Calu3 (cell line): Measurements from ENCODE around the gene FGF18. TPM values are rescaled to one million over a fixed set of nuclear protein-coding genes. Genes with fewer than 3 reads are reported as not detected.

ENCODE experiments used
- BruUV-seq: library from RNA; stranded (reverse); fragments of 400-500 nt; replicated peaks from 2 replicates; lab custom pipeline; 2021; lab: Mats Ljungman, UMichigan
- CTCF ChIA-PET: fragments of 300-600 bp; sonication (Branson Sonifier 250); formaldehyde crosslinking; loops from one replicate; lab custom pipeline; 2022; ENCODE audit warnings: antibody characterized with exemption; lab: Charles Lee
- DNase-seq: peaks from one replicate; pipeline ENCODE4 v3.0.0; 2022
- H3K27ac Mint-ChIP-seq: one replicate; pipeline ENCODE4 v1.8.0; 2022; ENCODE audit warnings: mixed read lengths; ENCODE audit not compliant: unreplicated experiment
- H3K27me3 Mint-ChIP-seq: one replicate; pipeline ENCODE4 v1.8.0; 2022; ENCODE audit warnings: mixed read lengths; ENCODE audit not compliant: unreplicated experiment
- H3K36me3 Mint-ChIP-seq: one replicate; pipeline ENCODE4 v1.8.0; 2022; ENCODE audit warnings: mild to moderate bottlenecking, moderate library complexity, mixed read lengths; ENCODE audit not compliant: insufficient read depth, unreplicated experiment
- H3K4me1 Mint-ChIP-seq: one replicate; pipeline ENCODE4 v1.8.0; 2022; ENCODE audit warnings: mild to moderate bottlenecking, low read depth, mixed read lengths; ENCODE audit not compliant: unreplicated experiment
- H3K4me3 Mint-ChIP-seq: one replicate; pipeline ENCODE4 v1.8.0; 2022; ENCODE audit warnings: mild to moderate bottlenecking, low read depth, moderate library complexity, mixed read lengths; ENCODE audit not compliant: unreplicated experiment
- H3K9me3 Mint-ChIP-seq: one replicate; pipeline ENCODE4 v1.8.0; 2022; ENCODE audit warnings: low read depth, mixed read lengths; ENCODE audit not compliant: unreplicated experiment
- CTCF ChIP-seq: fragments of 200-600 bp; IDR thresholded peaks from one replicate; pipeline ENCODE4 v1.8.0; 2022; ENCODE audit warnings: antibody characterized with exemption; ENCODE audit not compliant: unreplicated experiment
- intact Hi-C: fragments of 100-400 bp; cut with micrococcal nuclease; formaldehyde crosslinking; loops from one replicate; pipeline ENCODE4 v1.10.0; 2022; ENCODE audit not compliant: unreplicated experiment
- total RNA-seq: library from RNA; stranded (reverse); gene quantifications from 2 replicates; pipeline ENCODE4 v1.2.3, GENCODE V29; 2022

FGF18 gene
- total RNA-seq, 1 experiment from 2014 or later: 0.76 TPM

- Mint-ChIP-seq H3K4me1 (peaks cover 38% of the 10 kb centered on the region), H3K36me3 (peaks cover 59% of the 10 kb centered on the region), H3K4me3 (peak within 1 kb of the TSS; percentile 90), H3K9me3 (no peaks in the 10 kb centered on the region), H3K27me3 (peaks cover 11% of the 10 kb centered on the region), H3K27ac (peak within 1 kb of the TSS; percentile 95)
- peak; percentile 99 for DNase-seq
- CTCF ChIA-PET: interaction anchor here (0.7 to 1.2 kb wide), 3 partner anchors 39 to 1500 kb away, joined by 3 to 4 read pairs (median 3); no protein-coding TSS in a partner anchor
- BruUV-seq: no TSS peak
- no peak for TF ChIP-seq CTCF
- intact Hi-C loops: loop anchor here (5.0 kb wide), 1 partner anchor 605 kb away; the partner anchor contains the start of gene GABRP
Measured at GRCh38 chr5:171387345-171387969, 32.0 kb upstream of the FGF18 start, which contains the start of gene NPM1. Gene NPM1, plus strand, starts transcription at chr5:171387849. Its CDS starts 100 bp downstream, at chr5:171387949.

GRCh38 chr5:171387970-171388815 lies 31.3 kb upstream of the FGF18 start:
- CTCF ChIA-PET: interaction anchor here (0.5 to 0.7 kb wide), 2 partner anchors 17 to 753 kb away, joined by 3 read pairs; no protein-coding TSS in a partner anchor
- Mint-ChIP-seq H3K4me3 (peak overlapping the region; percentile 90), H3K36me3 (peaks cover 66% of the 10 kb centered on the region), H3K9me3 (no peaks in the 10 kb centered on the region), H3K27me3 (peaks cover 11% of the 10 kb centered on the region), H3K4me1 (peaks cover 46% of the 10 kb centered on the region), H3K27ac (peak overlapping the region; percentile 95)
- TF ChIP-seq CTCF: no peak
- no TSS peak for BruUV-seq
- intact Hi-C loops: loop anchor here (5.0 kb wide), 1 partner anchor 606 kb away; the partner anchor contains the start of gene GABRP
- DNase-seq: peak; percentile 88

GRCh38 chr5:171388816-171389168 lies 30.7 kb upstream of the FGF18 start:
- H3K27ac Mint-ChIP-seq: peak overlapping the region; percentile 95
- no peak for DNase-seq
- intact Hi-C loops: loop anchor here (5.0 kb wide), 1 partner anchor 606 kb away; the partner anchor contains the start of gene GABRP
- no peaks in the 10 kb centered on the region for H3K9me3 Mint-ChIP-seq
- no TSS peak for BruUV-seq
- peaks cover 52% of the 10 kb centered on the region for H3K4me1 Mint-ChIP-seq
- peaks cover 11% of the 10 kb centered on the region for H3K27me3 Mint-ChIP-seq
- CTCF ChIA-PET: interaction anchor here (0.7 kb wide), 1 partner anchor 752 kb away, joined by 3 read pairs; no protein-coding TSS in a partner anchor
- peak overlapping the region; percentile 90 for H3K4me3 Mint-ChIP-seq
- H3K36me3 Mint-ChIP-seq: peaks cover 72% of the 10 kb centered on the region
- TF ChIP-seq CTCF: no peak

GRCh38 chr5:171390883-171391677 lies 28.4 kb upstream of the FGF18 start:
- Mint-ChIP-seq H3K36me3 (peaks cover 95% of the 10 kb centered on the region), H3K4me1 (peaks cover 50% of the 10 kb centered on the region), H3K27ac (peak overlapping the region; percentile 95), H3K27me3 (peaks cover 11% of the 10 kb centered on the region), H3K4me3 (peak overlapping the region; percentile 90), H3K9me3 (no peaks in the 10 kb centered on the region)
- CTCF ChIA-PET: no interaction called here
- BruUV-seq: no TSS peak
- intact Hi-C loops: loop anchor here (10.0 kb wide), 1 partner anchor 614 kb away; the partner anchor contains the start of gene FBXW11
- TF ChIP-seq CTCF: no peak
- no peak for DNase-seq
